K562 (cell line): ENCODE measurements around the gene SVEP1. TPM values are rescaled to one million over a fixed set of nuclear protein-coding genes. Genes with fewer than 3 reads are reported as not detected.

Experiments used
- CTBP1 ChIP-seq: fragments of 450-650 bp; IDR thresholded peaks from 2 replicates; pipeline ENCODE4 v1.6.1; 2016; ENCODE audit warnings: borderline replicate concordance
- DACH1 ChIP-seq: fragments of 450-650 bp; IDR thresholded peaks from 2 replicates; pipeline ENCODE4 v1.6.1; 2018; ENCODE audit not compliant: partially characterized antibody
- DPF2 ChIP-seq: fragments of 450-650 bp; IDR thresholded peaks from 2 replicates; pipeline ENCODE4 v1.6.1; 2016
- FOXP1 ChIP-seq: sonication (generic); formaldehyde crosslinking; IDR thresholded peaks from 2 replicates; pipeline ENCODE4 v1.8.0; 2022; ENCODE audit warnings: mild to moderate bottlenecking, missing genetic modification reagents
- HDAC3 ChIP-seq: fragments of 450-650 bp; IDR thresholded peaks from 2 replicates; pipeline ENCODE4 v1.6.1; 2018; ENCODE audit warnings: borderline replicate concordance, mild to moderate bottlenecking, moderate library complexity; ENCODE audit not compliant: partially characterized antibody
- OTX1 ChIP-seq: fragments of 450-650 bp; formaldehyde crosslinking; IDR thresholded peaks from 2 replicates; pipeline ENCODE4 v1.4.0; 2022; ENCODE audit warnings: mild to moderate bottlenecking
- RBM34 ChIP-seq: fragments of 200-400 bp; formaldehyde crosslinking; IDR thresholded peaks from 2 replicates; pipeline ENCODE4 v1.6.1; 2018; ENCODE audit warnings: low read length, borderline replicate concordance; ENCODE audit not compliant: insufficient read depth
- RFX1 ChIP-seq: fragments of 450-650 bp; IDR thresholded peaks from 2 replicates; pipeline ENCODE4 v1.6.1; 2016; ENCODE audit warnings: mild to moderate bottlenecking, moderate library complexity
- SMARCC2 ChIP-seq: fragments of 450-650 bp; IDR thresholded peaks from 2 replicates; pipeline ENCODE4 v1.6.1; 2017; ENCODE audit warnings: antibody characterized with exemption, moderate library complexity, mild to moderate bottlenecking, low read depth
- SRF ChIP-seq, 2 experiments: fragments of 250-450, 450-650 bp in 1 of 2; sonication (Bioruptor Pico) in 1 of 2; sonication (generic) in 1 of 2; formaldehyde crosslinking; IDR thresholded peaks; 2 replicates each; pipeline versions ENCODE4 v1.5.0 to v1.5.1; 2020 to 2022; ENCODE audit warnings: mild to moderate bottlenecking in 1 of 2, missing genetic modification reagents in 1 of 2
- ZNF232 ChIP-seq: sonication (generic); formaldehyde crosslinking; IDR thresholded peaks from 2 replicates; pipeline ENCODE4 v1.8.0; 2022; ENCODE audit warnings: mild to moderate bottlenecking, missing genetic modification reagents
- ZNF3 ChIP-seq: fragments of 250-450 bp; sonication (Bioruptor Pico); IDR thresholded peaks from 2 replicates; pipeline ENCODE4 v1.5.0; 2021; ENCODE audit warnings: mild to moderate bottlenecking, moderate library complexity
- ZNF408 ChIP-seq: fragments of 250-450 bp; sonication (Bioruptor Pico); IDR thresholded peaks from 2 replicates; pipeline ENCODE4 v1.4.0; 2020; ENCODE audit warnings: low read depth, mild to moderate bottlenecking, moderate library complexity
- polyA plus RNA-seq, 8 experiments: library from polyadenylated mRNA; depleted of rRNA in 4 of 8; stranded (reverse) in 5 of 8; unstranded in 3 of 8; fragments of >200 nt; fragmentation: Nextera tagmentation in 2 of 8; fragmentation: Illumina TruSeq in 1 of 8; extraction: Ambion mirVana in 2 of 8; extraction: Trizol in 1 of 8; gene quantifications; 2 replicates each; pipeline versions ENCODE4 v1.2.1 to v1.2.3, GENCODE V29; 2011 to 2014; ENCODE audit warnings: inconsistent platforms in 1 of 8, missing spikeins in 1 of 8
- total RNA-seq, 7 experiments: library from RNA; depleted of rRNA in 6 of 7; stranded (reverse); fragments of >200 nt in 6 of 7; fragmentation: Illumina TruSeq in 2 of 7; extraction: Trizol in 2 of 7; gene quantifications; 2 replicates each; pipeline versions ENCODE4 v1.2.1 to v1.2.3, GENCODE V29; 2011 to 2021; ENCODE audit warnings: low replicate concordance in 1 of 7
- TF ChIP-seq, protein P1 (sequence below): fragments of 450-650 bp; IDR thresholded peaks from 2 replicates; pipeline ENCODE4 v1.6.1; 2016
- TF ChIP-seq, protein P2 (sequence below): fragments of 250-450 bp; sonication (Bioruptor Pico); IDR thresholded peaks from 2 replicates; pipeline ENCODE4 v1.5.0; 2021; ENCODE audit warnings: mild to moderate bottlenecking, borderline replicate concordance
- TF ChIP-seq, protein P3 (sequence below): IDR thresholded peaks from 2 replicates; pipeline ENCODE4 v1.6.1; 2014; ENCODE audit warnings: antibody characterized with exemption
- TF ChIP-seq, protein P4 (sequence below): fragments of 250-450 bp; sonication (Bioruptor Pico); IDR thresholded peaks from 2 replicates; pipeline ENCODE4 v1.8.0; 2021; ENCODE audit warnings: moderate library complexity, mild to moderate bottlenecking, inconsistent platforms
- TF ChIP-seq, protein P5 (sequence below): fragments of 450-650 bp; IDR thresholded peaks from 2 replicates; pipeline ENCODE4 v1.6.1; 2017; ENCODE audit warnings: antibody characterized with exemption, mild to moderate bottlenecking

Gene SVEP1
- total and polyA plus RNA-seq, 9 of the 15 experiments (the other 6 are each of a cell fraction or from before 2014, with no cell fraction given): 0.20 to 0.84 (median 0.43) TPM

DNA sequence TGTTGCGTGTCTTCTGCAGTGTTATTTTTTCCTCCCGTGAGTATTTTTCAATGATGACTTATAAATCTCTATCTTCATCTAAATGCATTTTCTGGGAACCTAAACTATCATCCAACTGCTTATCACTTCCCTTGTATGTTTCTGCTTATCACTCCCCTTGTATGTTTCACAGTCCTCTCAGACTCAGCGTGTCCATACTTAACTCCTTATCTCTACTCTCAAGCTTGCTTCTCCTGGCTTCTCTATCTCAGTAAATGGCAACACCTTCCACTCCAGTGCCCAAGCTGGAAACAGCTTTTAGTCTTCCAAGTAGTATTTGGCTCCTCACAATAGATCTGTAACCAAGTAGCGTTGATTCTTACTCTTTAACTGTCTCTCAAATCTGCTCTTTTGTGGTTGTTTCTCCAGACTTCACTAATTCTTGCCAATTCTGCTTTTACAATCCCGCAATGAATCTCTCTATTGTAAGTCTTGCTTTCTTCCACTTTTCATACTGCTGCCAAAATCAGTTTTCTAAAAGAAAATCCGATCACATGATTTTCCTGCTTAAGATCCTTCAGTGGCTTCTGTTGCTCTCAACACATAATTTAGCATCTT, 208.0 kb downstream of the SVEP1 start (continued):
- TF ChIP-seq, protein P1, sequence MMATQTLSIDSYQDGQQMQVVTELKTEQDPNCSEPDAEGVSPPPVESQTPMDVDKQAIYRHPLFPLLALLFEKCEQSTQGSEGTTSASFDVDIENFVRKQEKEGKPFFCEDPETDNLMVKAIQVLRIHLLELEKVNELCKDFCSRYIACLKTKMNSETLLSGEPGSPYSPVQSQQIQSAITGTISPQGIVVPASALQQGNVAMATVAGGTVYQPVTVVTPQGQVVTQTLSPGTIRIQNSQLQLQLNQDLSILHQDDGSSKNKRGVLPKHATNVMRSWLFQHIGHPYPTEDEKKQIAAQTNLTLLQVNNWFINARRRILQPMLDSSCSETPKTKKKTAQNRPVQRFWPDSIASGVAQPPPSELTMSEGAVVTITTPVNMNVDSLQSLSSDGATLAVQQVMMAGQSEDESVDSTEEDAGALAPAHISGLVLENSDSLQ: peak; percentile 52
- TF ChIP-seq SMARCC2 (peak; percentile 99), FOXP1 (CRISPR knock-in tag) (no peak), ZNF408 (CRISPR knock-in tag) (no peak), ZNF3 (CRISPR knock-in tag) (no peak), ZNF232 (CRISPR knock-in tag) (no peak), SRF (CRISPR knock-in tag; IDR thresholded peaks at IDR 0.05) (peak in 1 of 2 experiments; percentile 50; a peak in 1 of 4 replicates), DPF2 (peak; percentile 100), RBM34 (no peak), OTX1 (CRISPR knock-in tag) (peak; percentile 94), HDAC3 (peak; percentile 96), RFX1 (no peak), CTBP1 (peak; percentile 87), DACH1 (peak; percentile 62)
- TF ChIP-seq, protein P2, sequence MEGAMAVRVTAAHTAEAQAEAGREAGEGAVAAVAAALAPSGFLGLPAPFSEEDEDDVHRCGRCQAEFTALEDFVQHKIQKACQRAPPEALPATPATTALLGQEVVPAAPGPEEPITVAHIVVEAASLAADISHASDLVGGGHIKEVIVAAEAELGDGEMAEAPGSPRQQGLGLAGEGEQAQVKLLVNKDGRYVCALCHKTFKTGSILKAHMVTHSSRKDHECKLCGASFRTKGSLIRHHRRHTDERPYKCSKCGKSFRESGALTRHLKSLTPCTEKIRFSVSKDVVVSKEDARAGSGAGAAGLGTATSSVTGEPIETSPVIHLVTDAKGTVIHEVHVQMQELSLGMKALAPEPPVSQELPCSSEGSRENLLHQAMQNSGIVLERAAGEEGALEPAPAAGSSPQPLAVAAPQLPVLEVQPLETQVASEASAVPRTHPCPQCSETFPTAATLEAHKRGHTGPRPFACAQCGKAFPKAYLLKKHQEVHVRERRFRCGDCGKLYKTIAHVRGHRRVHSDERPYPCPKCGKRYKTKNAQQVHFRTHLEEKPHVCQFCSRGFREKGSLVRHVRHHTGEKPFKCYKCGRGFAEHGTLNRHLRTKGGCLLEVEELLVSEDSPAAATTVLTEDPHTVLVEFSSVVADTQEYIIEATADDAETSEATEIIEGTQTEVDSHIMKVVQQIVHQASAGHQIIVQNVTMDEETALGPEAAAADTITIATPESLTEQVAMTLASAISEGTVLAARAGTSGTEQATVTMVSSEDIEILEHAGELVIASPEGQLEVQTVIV: no peak
- TF ChIP-seq, protein P3, sequence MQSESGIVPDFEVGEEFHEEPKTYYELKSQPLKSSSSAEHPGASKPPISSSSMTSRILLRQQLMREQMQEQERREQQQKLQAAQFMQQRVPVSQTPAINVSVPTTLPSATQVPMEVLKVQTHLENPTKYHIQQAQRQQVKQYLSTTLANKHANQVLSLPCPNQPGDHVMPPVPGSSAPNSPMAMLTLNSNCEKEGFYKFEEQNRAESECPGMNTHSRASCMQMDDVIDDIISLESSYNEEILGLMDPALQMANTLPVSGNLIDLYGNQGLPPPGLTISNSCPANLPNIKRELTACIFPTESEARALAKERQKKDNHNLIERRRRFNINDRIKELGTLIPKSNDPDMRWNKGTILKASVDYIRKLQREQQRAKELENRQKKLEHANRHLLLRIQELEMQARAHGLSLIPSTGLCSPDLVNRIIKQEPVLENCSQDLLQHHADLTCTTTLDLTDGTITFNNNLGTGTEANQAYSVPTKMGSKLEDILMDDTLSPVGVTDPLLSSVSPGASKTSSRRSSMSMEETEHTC: peak; percentile 42; the same call in 1 of the 2 replicates
- TF ChIP-seq, protein P4, sequence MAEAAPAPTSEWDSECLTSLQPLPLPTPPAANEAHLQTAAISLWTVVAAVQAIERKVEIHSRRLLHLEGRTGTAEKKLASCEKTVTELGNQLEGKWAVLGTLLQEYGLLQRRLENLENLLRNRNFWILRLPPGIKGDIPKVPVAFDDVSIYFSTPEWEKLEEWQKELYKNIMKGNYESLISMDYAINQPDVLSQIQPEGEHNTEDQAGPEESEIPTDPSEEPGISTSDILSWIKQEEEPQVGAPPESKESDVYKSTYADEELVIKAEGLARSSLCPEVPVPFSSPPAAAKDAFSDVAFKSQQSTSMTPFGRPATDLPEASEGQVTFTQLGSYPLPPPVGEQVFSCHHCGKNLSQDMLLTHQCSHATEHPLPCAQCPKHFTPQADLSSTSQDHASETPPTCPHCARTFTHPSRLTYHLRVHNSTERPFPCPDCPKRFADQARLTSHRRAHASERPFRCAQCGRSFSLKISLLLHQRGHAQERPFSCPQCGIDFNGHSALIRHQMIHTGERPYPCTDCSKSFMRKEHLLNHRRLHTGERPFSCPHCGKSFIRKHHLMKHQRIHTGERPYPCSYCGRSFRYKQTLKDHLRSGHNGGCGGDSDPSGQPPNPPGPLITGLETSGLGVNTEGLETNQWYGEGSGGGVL (CRISPR knock-in tag): no peak
- TF ChIP-seq, protein P5, sequence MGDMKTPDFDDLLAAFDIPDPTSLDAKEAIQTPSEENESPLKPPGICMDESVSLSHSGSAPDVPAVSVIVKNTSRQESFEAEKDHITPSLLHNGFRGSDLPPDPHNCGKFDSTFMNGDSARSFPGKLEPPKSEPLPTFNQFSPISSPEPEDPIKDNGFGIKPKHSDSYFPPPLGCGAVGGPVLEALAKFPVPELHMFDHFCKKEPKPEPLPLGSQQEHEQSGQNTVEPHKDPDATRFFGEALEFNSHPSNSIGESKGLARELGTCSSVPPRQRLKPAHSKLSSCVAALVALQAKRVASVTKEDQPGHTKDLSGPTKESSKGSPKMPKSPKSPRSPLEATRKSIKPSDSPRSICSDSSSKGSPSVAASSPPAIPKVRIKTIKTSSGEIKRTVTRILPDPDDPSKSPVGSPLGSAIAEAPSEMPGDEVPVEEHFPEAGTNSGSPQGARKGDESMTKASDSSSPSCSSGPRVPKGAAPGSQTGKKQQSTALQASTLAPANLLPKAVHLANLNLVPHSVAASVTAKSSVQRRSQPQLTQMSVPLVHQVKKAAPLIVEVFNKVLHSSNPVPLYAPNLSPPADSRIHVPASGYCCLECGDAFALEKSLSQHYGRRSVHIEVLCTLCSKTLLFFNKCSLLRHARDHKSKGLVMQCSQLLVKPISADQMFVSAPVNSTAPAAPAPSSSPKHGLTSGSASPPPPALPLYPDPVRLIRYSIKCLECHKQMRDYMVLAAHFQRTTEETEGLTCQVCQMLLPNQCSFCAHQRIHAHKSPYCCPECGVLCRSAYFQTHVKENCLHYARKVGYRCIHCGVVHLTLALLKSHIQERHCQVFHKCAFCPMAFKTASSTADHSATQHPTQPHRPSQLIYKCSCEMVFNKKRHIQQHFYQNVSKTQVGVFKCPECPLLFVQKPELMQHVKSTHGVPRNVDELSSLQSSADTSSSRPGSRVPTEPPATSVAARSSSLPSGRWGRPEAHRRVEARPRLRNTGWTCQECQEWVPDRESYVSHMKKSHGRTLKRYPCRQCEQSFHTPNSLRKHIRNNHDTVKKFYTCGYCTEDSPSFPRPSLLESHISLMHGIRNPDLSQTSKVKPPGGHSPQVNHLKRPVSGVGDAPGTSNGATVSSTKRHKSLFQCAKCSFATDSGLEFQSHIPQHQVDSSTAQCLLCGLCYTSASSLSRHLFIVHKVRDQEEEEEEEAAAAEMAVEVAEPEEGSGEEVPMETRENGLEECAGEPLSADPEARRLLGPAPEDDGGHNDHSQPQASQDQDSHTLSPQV: no peak
